GM12892 (cell line): ENCODE results near the gene SFN.

ENCODE experiments used
- POLR2A ChIP-seq: IDR thresholded peaks from 2 replicates; pipeline ENCODE4 v1.6.1; 2011; ENCODE audit warnings: low read depth, low read length, control low read depth
- POLR2AphosphoS5 ChIP-seq: IDR thresholded peaks from 2 replicates; pipeline ENCODE4 v1.6.1; 2011; ENCODE audit warnings: low read depth, low read length, control low read depth
- TAF1 ChIP-seq: IDR thresholded peaks from 2 replicates; pipeline ENCODE4 v1.6.1; 2011; ENCODE audit warnings: low read depth, mild to moderate bottlenecking, control low read depth, low read length, borderline replicate concordance

GRCh38 chr1:26824731-26825130 is 38.2 kb upstream of the SFN start:
- TF ChIP-seq POLR2A (no peak), TAF1 (no peak), POLR2AphosphoS5 (no peak)
